B cell (primary cell): ENCODE measurements around the gene FRRS1. TPM values are rescaled to one million over a fixed set of nuclear protein-coding genes. Genes with fewer than 3 reads are reported as not detected.

Source experiments
- ATAC-seq: fragments of 200-7000 bp; cut with Tn5 transposase; one replicate; pipeline ENCODE4 v1.10.0; 2021; ENCODE audit warnings: low read depth, mild to moderate bottlenecking, moderate number of reproducible peaks, moderate library complexity
- CTCF ChIA-PET: fragments of 350-600 bp; sonication (Branson Sonifier 250); formaldehyde crosslinking; loops from one replicate; lab custom pipeline; 2021; ENCODE audit warnings: antibody characterized with exemption, inconsistent platforms; lab: Charles Lee
- POLR2A ChIA-PET: fragments of 350-600 bp; sonication (Branson Sonifier 250); formaldehyde crosslinking; loops from one replicate; lab custom pipeline; 2021; ENCODE audit warnings: antibody characterized with exemption; lab: Charles Lee
- DNase-seq: peaks from one replicate; pipeline ENCODE4 v3.0.0; 2013
- H2AFZ ChIP-seq: 2 replicates; pipeline ENCODE4 v1.6.1; 2012; ENCODE audit warnings: mild to moderate bottlenecking, low read depth, low read length; ENCODE audit not compliant: insufficient read depth, poor library complexity, severe bottlenecking
- H3K27ac ChIP-seq, 2 donors: 1 replicate in 1 of 2; 2 replicates in 1 of 2; pipeline ENCODE4 v1.5.1; 2012 to 2013; ENCODE audit warnings: low read length in 2 of 2, mild to moderate bottlenecking in 2 of 2, moderate library complexity in 1 of 2
- H3K27me3 ChIP-seq, 4 experiments: fragments of 200-600 bp in 1 of 4; sonication (generic) in 1 of 4; replicated peaks in 1 of 4; 1 replicate in 2 of 4; 2 replicates in 2 of 4; pipeline versions ENCODE4 v1.6.1 to v1.7.0; 2013 to 2016; ENCODE audit warnings: low read length in 3 of 4, mild to moderate bottlenecking in 2 of 4, mixed read lengths in 1 of 4, moderate library complexity in 1 of 4; ENCODE audit not compliant: insufficient read depth in 4 of 4, control insufficient read depth in 3 of 4; ENCODE audit errors: control extremely low read depth in 1 of 4
- H3K36me3 ChIP-seq, 2 experiments: replicated peaks in 1 of 2; 1 replicate in 1 of 2; 2 replicates in 1 of 2; pipeline versions ENCODE4 v1.6.1 to v1.7.1; 2013; ENCODE audit warnings: low read length in 1 of 2; ENCODE audit not compliant: insufficient read depth in 2 of 2, control insufficient read depth in 1 of 2; ENCODE audit errors: control extremely low read depth in 1 of 2, extremely low read depth in 1 of 2
- H3K4me1 ChIP-seq, 2 donors: fragments of 200-600 bp in 1 of 2; sonication (generic) in 1 of 2; 1 replicate in 1 of 2; 2 replicates in 1 of 2; pipeline versions ENCODE4 v1.5.1 to v1.6.1; 2013 to 2017; ENCODE audit warnings: low read length in 2 of 2; ENCODE audit not compliant: control insufficient read depth in 2 of 2, insufficient read depth in 2 of 2
- H3K4me2 ChIP-seq: replicated peaks from 2 replicates; pipeline ENCODE3; 2012; ENCODE audit warnings: mild to moderate bottlenecking, low read depth, low read length; ENCODE audit not compliant: poor library complexity, severe bottlenecking
- H3K4me3 ChIP-seq, 5 experiments: fragments of 200-600 bp in 1 of 5; sonication (generic) in 1 of 5; 1 replicate in 3 of 5; 2 replicates in 2 of 5; pipeline versions ENCODE4 v1.5.1 to v1.7.0; 2011 to 2016; ENCODE audit warnings: low read length in 4 of 5, mild to moderate bottlenecking in 4 of 5, low read depth in 2 of 5, control low read depth in 1 of 5, moderate library complexity in 1 of 5; ENCODE audit not compliant: insufficient read depth in 1 of 5; ENCODE audit errors: control extremely low read depth in 1 of 5, extremely low read depth in 1 of 5
- H3K79me2 ChIP-seq: fragments of 200-600 bp; sonication (generic); one replicate; pipeline ENCODE4 v1.6.0; 2016; ENCODE audit warnings: low read length; ENCODE audit not compliant: control insufficient read depth, insufficient read depth
- H3K9ac ChIP-seq: fragments of 200-600 bp; sonication (generic); 2 replicates; pipeline ENCODE4 v1.6.1; 2017; ENCODE audit warnings: mild to moderate bottlenecking, low read length, moderate library complexity
- H3K9me3 ChIP-seq, 3 donors: one replicate each; pipeline versions ENCODE4 v1.6.1 to v1.7.1; 2013; ENCODE audit warnings: low read length in 2 of 3; ENCODE audit not compliant: control insufficient read depth in 2 of 3, insufficient read depth in 1 of 3; ENCODE audit errors: control extremely low read depth in 1 of 3
- H4K20me1 ChIP-seq: 2 replicates; pipeline ENCODE4 v1.6.0; 2012; ENCODE audit warnings: mild to moderate bottlenecking, low read length; ENCODE audit not compliant: insufficient read depth, control insufficient read depth, poor library complexity, severe bottlenecking
- H3K27ac Mint-ChIP-seq: one replicate; pipeline ENCODE4 v1.8.0; 2021; ENCODE audit warnings: mixed read lengths
- H3K27me3 Mint-ChIP-seq: one replicate; pipeline ENCODE4 v1.8.0; 2021; ENCODE audit warnings: mixed read lengths
- H3K4me1 Mint-ChIP-seq: one replicate; pipeline ENCODE4 v1.8.0; 2021; ENCODE audit warnings: mixed read lengths
- H3K4me3 Mint-ChIP-seq: one replicate; pipeline ENCODE4 v1.8.0; 2021; ENCODE audit warnings: mixed read lengths
- H3K9me3 Mint-ChIP-seq: one replicate; pipeline ENCODE4 v1.8.0; 2022; ENCODE audit warnings: mixed read lengths; ENCODE audit not compliant: insufficient read depth
- EZH2 ChIP-seq: IDR thresholded peaks from 2 replicates; pipeline ENCODE4 v1.6.1; 2012; ENCODE audit warnings: borderline replicate concordance, low read depth, mild to moderate bottlenecking, moderate library complexity, low read length; ENCODE audit not compliant: insufficient read depth, poor library complexity, severe bottlenecking
- WGBS: methylation state at CpG from one replicate; pipeline ENCODE4 v1.1.5; 2013; ENCODE audit warnings: missing lambda C conversion rate; ENCODE audit not compliant: insufficient coverage; 5-methylcytosine and 5-hydroxymethylcytosine counted together
- intact Hi-C: fragments of 100-400 bp; cut with micrococcal nuclease; formaldehyde crosslinking; loops from one replicate; pipeline ENCODE4 v1.10.0; 2022
- polyA plus RNA-seq: library from polyadenylated mRNA; depleted of rRNA; stranded (reverse); fragments of >200 nt; gene quantifications from 2 replicates; pipeline ENCODE4 v1.2.3, GENCODE V29; 2012
- total RNA-seq, 2 donors: library from RNA; stranded (reverse); fragments of 120-200 nt in 1 of 2; gene quantifications; 1 replicate in 1 of 2; 2 replicates in 1 of 2; pipeline versions ENCODE4 v1.2.3 to v1.2.4, GENCODE V29; 2013 to 2022
- TF ChIP-seq, protein P1 (sequence below): fragments of 200-600 bp; IDR thresholded peaks from one replicate; pipeline ENCODE4 v1.8.0; 2022; ENCODE audit warnings: antibody characterized with exemption, mild to moderate bottlenecking

The FRRS1 gene
- total and polyA plus RNA-seq, 2 donors (not counting 1 experiment from before 2014, with no cell fraction given) = 0.73 to 0.96 TPM

GRCh38 chr1:99784809-99785255, 18.4 kb upstream of the FRRS1 start:
- CTCF ChIA-PET = interaction anchor here (0.8 kb wide), 1 partner anchor 65 kb away, joined by 3 read pairs; the partner anchor contains the start of gene AGL
- no peak overlapping the region for H3K27ac ChIP-seq
- WGBS = no CpG with 5 or more reads among the region's 2 CpGs

DNA sequence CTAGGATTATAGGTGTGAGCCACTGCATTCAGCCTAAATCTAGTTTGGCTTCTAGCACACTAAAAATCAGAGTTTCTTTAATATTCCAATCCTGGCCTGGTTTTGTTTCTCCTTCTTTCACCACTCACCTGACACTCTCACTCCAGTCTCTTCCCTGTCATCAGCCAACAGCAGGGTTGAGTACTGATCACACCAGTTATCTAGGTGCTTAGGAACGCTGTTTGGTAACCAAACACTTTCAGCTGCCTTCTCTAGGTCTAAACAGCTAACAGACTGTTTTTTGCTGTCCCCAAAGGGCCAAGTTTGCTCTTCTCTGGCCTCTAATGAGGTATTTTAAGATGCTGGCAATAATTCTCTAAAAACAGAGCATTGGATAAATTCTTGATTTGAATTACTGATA, 17.7 kb upstream of the FRRS1 start:
- no peak overlapping the region for H3K27ac ChIP-seq
- peaks cover 0 to 12% (median 5%) of the 10 kb centered on the region in 4 experiments for H3K27me3 ChIP-seq
- H3K27me3 Mint-ChIP-seq = peaks cover 37% of the 10 kb centered on the region
- ChIA-PET POLR2A (no interaction called here), CTCF (no interaction called here)
- intact Hi-C loops = no loop called here
- no peak overlapping the region for H2AFZ ChIP-seq
- H3K9me3 ChIP-seq = no peaks in the 10 kb centered on the region
- H3K4me1 ChIP-seq = peaks cover 27 to 28% of the 10 kb centered on the region in 2 donors
- DNase-seq (no peak), ATAC-seq (no peak)
- peaks cover 27% of the 10 kb centered on the region for H3K4me1 Mint-ChIP-seq
- WGBS = 100% methylated on average over 1 of the region's 1 CpG
- no peak for TF ChIP-seq EZH2
- TF ChIP-seq, protein P1, sequence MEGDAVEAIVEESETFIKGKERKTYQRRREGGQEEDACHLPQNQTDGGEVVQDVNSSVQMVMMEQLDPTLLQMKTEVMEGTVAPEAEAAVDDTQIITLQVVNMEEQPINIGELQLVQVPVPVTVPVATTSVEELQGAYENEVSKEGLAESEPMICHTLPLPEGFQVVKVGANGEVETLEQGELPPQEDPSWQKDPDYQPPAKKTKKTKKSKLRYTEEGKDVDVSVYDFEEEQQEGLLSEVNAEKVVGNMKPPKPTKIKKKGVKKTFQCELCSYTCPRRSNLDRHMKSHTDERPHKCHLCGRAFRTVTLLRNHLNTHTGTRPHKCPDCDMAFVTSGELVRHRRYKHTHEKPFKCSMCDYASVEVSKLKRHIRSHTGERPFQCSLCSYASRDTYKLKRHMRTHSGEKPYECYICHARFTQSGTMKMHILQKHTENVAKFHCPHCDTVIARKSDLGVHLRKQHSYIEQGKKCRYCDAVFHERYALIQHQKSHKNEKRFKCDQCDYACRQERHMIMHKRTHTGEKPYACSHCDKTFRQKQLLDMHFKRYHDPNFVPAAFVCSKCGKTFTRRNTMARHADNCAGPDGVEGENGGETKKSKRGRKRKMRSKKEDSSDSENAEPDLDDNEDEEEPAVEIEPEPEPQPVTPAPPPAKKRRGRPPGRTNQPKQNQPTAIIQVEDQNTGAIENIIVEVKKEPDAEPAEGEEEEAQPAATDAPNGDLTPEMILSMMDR = no peak
- no peaks in the 10 kb centered on the region for H3K36me3 ChIP-seq
- H4K20me1 ChIP-seq = no peaks in the 10 kb centered on the region
- H3K4me3 ChIP-seq = no peak overlapping the region
- no peaks in the 10 kb centered on the region for H3K9me3 Mint-ChIP-seq
- no peak overlapping the region for H3K9ac ChIP-seq
- H3K79me2 ChIP-seq = no peaks in the 10 kb centered on the region
- no peak overlapping the region for H3K27ac Mint-ChIP-seq
- H3K4me2 ChIP-seq = peak overlapping the region; percentile 45
- peak overlapping the region; percentile 47 for H3K4me3 Mint-ChIP-seq

More at GRCh38 chr1:99784809-99785255, 18.4 kb upstream of the FRRS1 start:
- H3K79me2 ChIP-seq = no peaks in the 10 kb centered on the region
- TF ChIP-seq, protein P1 = no peak
- TF ChIP-seq EZH2 = no peak
- peak overlapping the region; percentile 47 for H3K4me3 Mint-ChIP-seq
- no peak overlapping the region for H2AFZ ChIP-seq
- H3K4me1 Mint-ChIP-seq = peaks cover 27% of the 10 kb centered on the region
- peaks cover 0 to 12% (median 6%) of the 10 kb centered on the region in 4 experiments for H3K27me3 ChIP-seq
- H3K9me3 ChIP-seq = no peaks in the 10 kb centered on the region
- H3K4me3 ChIP-seq = no peak overlapping the region
- POLR2A ChIA-PET = no interaction called here
- H3K27me3 Mint-ChIP-seq = peaks cover 33% of the 10 kb centered on the region
- no peaks in the 10 kb centered on the region for H3K36me3 ChIP-seq
- peaks cover 27 to 28% of the 10 kb centered on the region in 2 donors for H3K4me1 ChIP-seq
- H3K9ac ChIP-seq = no peak overlapping the region
- no peaks in the 10 kb centered on the region for H4K20me1 ChIP-seq
- peak; percentile 40 for DNase-seq
- H3K4me2 ChIP-seq = peak overlapping the region; percentile 45
- no peak overlapping the region for H3K27ac Mint-ChIP-seq
- no peak for ATAC-seq
- H3K9me3 Mint-ChIP-seq = no peaks in the 10 kb centered on the region
- intact Hi-C loops = no loop called here
